Hematopoietic multipotent progenitor cell (in vitro differentiated cells): ENCODE results near the gene ARHGEF39. TPM values are rescaled to one million over a fixed set of nuclear protein-coding genes. Genes with fewer than 3 reads are reported as not detected.
A peak's percentile ranks its signal among the peaks of the same experiment; 100 is the strongest.

ENCODE experiments used
- DNase-seq, 3 donors: peaks; one replicate each; pipeline ENCODE4 v3.0.0-alpha.2; 2011 to 2015; ENCODE audit warnings: low read depth in 2 of 3, low spot score in 2 of 3
- total RNA-seq: library from RNA; depleted of rRNA; stranded (reverse); fragments of >200 nt; gene quantifications from one replicate; pipeline ENCODE4 v1.2.3, GENCODE V29; 2012

ARHGEF39 gene
- total RNA-seq, 1 donor: 1.3 TPM

- DNase-seq: no peak
Measured at GRCh38 chr9:35679091-35679490, 14.1 kb upstream of the ARHGEF39 start.

GRCh38 chr9:35675732-35676392, 10.9 kb upstream of the ARHGEF39 start:
- DNase-seq: peak in 1 of 3 donors; percentile 39

GRCh38 chr9:35675204-35675603, 10.2 kb upstream of the ARHGEF39 start:
- DNase-seq: no peak

- DNase-seq: no peak
Measured at GRCh38 chr9:35674025-35674361, 9.0 kb upstream of the ARHGEF39 start.

GRCh38 chr9:35673132-35674024, 8.4 kb upstream of the ARHGEF39 start, which contains the start of gene CA9:
CA9 (plus strand) TSS chr9:35673928; CDS start chr9:35673960, 32 bp downstream.
- no peak for DNase-seq

GRCh38 chr9:35669331-35670145, 4.5 kb upstream of the ARHGEF39 start:
- no peak for DNase-seq

- no peak for DNase-seq
Measured at GRCh38 chr9:35667939-35668338, 2.9 kb upstream of the ARHGEF39 start.

- DNase-seq: no peak
Measured at GRCh38 chr9:35666549-35666948, 1.6 kb upstream of the ARHGEF39 start.

- no peak for DNase-seq
Measured at GRCh38 chr9:35666045-35666444, 1.1 kb upstream of the ARHGEF39 start.

- no peak for DNase-seq
Measured at GRCh38 chr9:35665471-35665818, 450 bp upstream of the ARHGEF39 start.

- DNase-seq: no peak
Measured at GRCh38 chr9:35662437-35662836, 2.6 kb downstream of the ARHGEF39 start.

- DNase-seq: no peak
Measured at GRCh38 chr9:35661756-35662350, 3.1 kb downstream of the ARHGEF39 start.

GRCh38 chr9:35660966-35661415, 4.0 kb downstream of the ARHGEF39 start:
- no peak for DNase-seq

GRCh38 chr9:35659340-35659739, 5.7 kb downstream of the ARHGEF39 start:
- no peak for DNase-seq

- no peak for DNase-seq
Measured at GRCh38 chr9:35658968-35659220, 6.1 kb downstream of the ARHGEF39 start.

- peak; percentile 84 to 89 (median 87) for DNase-seq
Measured at GRCh38 chr9:35658137-35658967, 6.6 kb downstream of the ARHGEF39 start, which contains the start of gene CCDC107. CCDC107 (plus strand) TSS chr9:35658292; CDS start chr9:35658380, 88 bp downstream.

GRCh38 chr9:35657546-35658136, 7.4 kb downstream of the ARHGEF39 start, which contains the start of gene RMRP:
RMRP (minus strand) TSS chr9:35658019.
- peak; percentile 90 to 96 (median 92) for DNase-seq

- no peak for DNase-seq
Measured at GRCh38 chr9:35656831-35657545, 8.0 kb downstream of the ARHGEF39 start.

GRCh38 chr9:35656348-35656747, 8.6 kb downstream of the ARHGEF39 start:
- DNase-seq: no peak
